Retinal pigment epithelial cell (primary cell): Measurements from ENCODE around the gene SYT1.

ENCODE experiments used
- DNase-seq: peaks from one replicate; pipeline ENCODE4 v3.0.0-alpha.2; 2010; ENCODE audit warnings: low read depth
- H3K4me3 ChIP-seq: 2 replicates; pipeline ENCODE4 v1.5.1; 2011; ENCODE audit warnings: mild to moderate bottlenecking, low read length, control low read depth, moderate library complexity
- CTCF ChIP-seq: conservative IDR thresholded peaks from 2 replicates; pipeline ENCODE4 v1.5.1; 2011; ENCODE audit warnings: low read depth, low read length, control low read depth, inconsistent platforms

SYT1 gene

GRCh38 chr12:79001404-79001803 is 136.8 kb downstream of the SYT1 start:
- TF ChIP-seq CTCF = no peak
- H3K4me3 ChIP-seq = no peak overlapping the region
- no peak for DNase-seq

- no peak for DNase-seq
- no peak overlapping the region for H3K4me3 ChIP-seq
- no peak for TF ChIP-seq CTCF
Measured at GRCh38 chr12:79006306-79006705, 141.7 kb downstream of the SYT1 start.

GRCh38 chr12:79008591-79008990 is 144.0 kb downstream of the SYT1 start:
- DNase-seq = no peak
- no peak for TF ChIP-seq CTCF

GRCh38 chr12:79012636-79013035 is 148.1 kb downstream of the SYT1 start:
- TF ChIP-seq CTCF = no peak
- no peak overlapping the region for H3K4me3 ChIP-seq
- DNase-seq = no peak

More at GRCh38 chr12:79008591-79008990, 144.0 kb downstream of the SYT1 start:
- H3K4me3 ChIP-seq = no peak overlapping the region

- no peak overlapping the region for H3K4me3 ChIP-seq
- DNase-seq = no peak
- no peak for TF ChIP-seq CTCF
Measured at GRCh38 chr12:79016181-79016580, 151.6 kb downstream of the SYT1 start.

- TF ChIP-seq CTCF = no peak
- no peak for DNase-seq
- H3K4me3 ChIP-seq = no peak overlapping the region
Measured at GRCh38 chr12:79019672-79020071, 155.1 kb downstream of the SYT1 start.

- no peak for DNase-seq
- no peak for TF ChIP-seq CTCF
- no peak overlapping the region for H3K4me3 ChIP-seq
Measured at GRCh38 chr12:79020106-79020505, 155.5 kb downstream of the SYT1 start.
